Immature natural killer cell (primary cell): Measurements from ENCODE around the gene PAX7. TPM values are rescaled to one million over a fixed set of nuclear protein-coding genes. Genes with fewer than 3 reads are reported as not detected.

Source experiments
- DNase-seq, 3 donors: peaks; one replicate each; pipeline ENCODE4 v3.0.0; 2022; ENCODE audit warnings: mixed read lengths in 1 of 3
- H3K27ac Mint-ChIP-seq, 6 donors: one replicate each; pipeline ENCODE4 v1.8.0; 2020; ENCODE audit warnings: mixed read lengths in 6 of 6, mild to moderate bottlenecking in 5 of 6, inconsistent platforms in 4 of 6, moderate library complexity in 3 of 6
- H3K27me3 Mint-ChIP-seq, 3 donors: one replicate each; pipeline ENCODE4 v1.8.0; 2020 to 2021; ENCODE audit warnings: low read depth in 3 of 3, mild to moderate bottlenecking in 3 of 3, mixed read lengths in 3 of 3, moderate library complexity in 3 of 3, inconsistent platforms in 1 of 3
- H3K36me3 Mint-ChIP-seq, 3 donors: one replicate each; pipeline ENCODE4 v1.8.0; 2020; ENCODE audit warnings: mixed read lengths in 3 of 3, inconsistent platforms in 2 of 3, mild to moderate bottlenecking in 2 of 3
- H3K4me1 Mint-ChIP-seq, 2 donors: one replicate each; pipeline ENCODE4 v1.8.0; 2020; ENCODE audit warnings: inconsistent platforms in 2 of 2, mild to moderate bottlenecking in 2 of 2, mixed read lengths in 2 of 2, moderate library complexity in 1 of 2
- H3K4me3 Mint-ChIP-seq, 5 donors: one replicate each; pipeline ENCODE4 v1.8.0; 2020; ENCODE audit warnings: mild to moderate bottlenecking in 5 of 5, mixed read lengths in 5 of 5, inconsistent platforms in 3 of 5, moderate library complexity in 3 of 5
- H3K9me3 Mint-ChIP-seq, 6 donors: one replicate each; pipeline ENCODE4 v1.8.0; 2020; ENCODE audit warnings: mild to moderate bottlenecking in 6 of 6, mixed read lengths in 6 of 6, inconsistent platforms in 4 of 6, moderate library complexity in 3 of 6
- polyA plus RNA-seq, 3 donors: library from polyadenylated mRNA; unstranded; fragments of 300-500 nt; fragmentation: Illumina TruSeq; gene quantifications; one replicate each; pipeline ENCODE4 v1.2.3, GENCODE V29; 2021

PAX7 gene
- polyA plus RNA-seq, 3 donors from 2014 or later: not detected

DNA sequence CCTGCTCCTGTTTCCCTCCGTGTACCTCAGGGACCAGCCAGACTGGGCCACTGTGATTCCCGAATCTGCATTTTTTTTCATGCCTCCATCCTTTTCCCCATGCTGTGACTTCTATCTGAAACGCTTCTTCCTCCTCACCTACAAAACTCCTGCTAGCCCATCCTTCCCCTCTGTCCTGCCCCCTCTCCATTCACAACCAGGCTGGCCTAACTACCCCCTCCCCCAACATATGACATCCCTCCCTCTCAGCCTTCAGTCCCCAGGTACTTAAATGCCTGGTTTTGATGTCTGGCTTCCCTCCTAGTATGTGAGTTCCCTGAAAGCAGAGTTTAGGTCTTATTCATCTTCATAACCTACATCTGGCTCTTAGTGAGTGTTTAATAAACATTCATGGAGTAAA is 146.1 kb downstream of the PAX7 start:
- no peak overlapping the region for H3K4me3 Mint-ChIP-seq

DNA sequence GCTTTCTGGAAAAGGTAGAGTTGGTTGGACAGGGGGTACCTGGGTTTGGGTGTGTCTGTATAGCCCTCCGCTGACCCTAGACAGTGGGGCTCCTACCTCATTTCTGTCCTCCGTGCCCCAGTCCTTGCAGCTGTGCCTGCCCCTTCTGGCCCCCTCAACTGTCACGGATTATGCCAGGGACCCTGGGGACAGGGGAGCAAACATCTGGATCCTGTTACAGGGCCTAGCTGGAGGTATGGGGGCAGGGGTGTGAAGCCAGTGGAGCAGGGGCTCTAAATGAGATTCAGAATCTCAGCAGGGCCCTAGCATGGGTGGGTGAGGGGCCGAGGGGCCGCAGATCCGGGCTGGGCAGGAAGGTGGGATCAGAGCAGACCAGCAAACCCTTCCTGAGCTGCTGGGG is 147.8 kb downstream of the PAX7 start:
- DNase-seq: no peak
- no peaks in the 10 kb centered on the region for H3K36me3 Mint-ChIP-seq
- no peak overlapping the region for H3K27ac Mint-ChIP-seq
- H3K9me3 Mint-ChIP-seq: no peaks in the 10 kb centered on the region
- H3K4me1 Mint-ChIP-seq: no peaks in the 10 kb centered on the region
- H3K27me3 Mint-ChIP-seq: peaks cover 1 to 6% (median 3%) of the 10 kb centered on the region in 3 donors
- H3K4me3 Mint-ChIP-seq: no peak overlapping the region

More for the DNA sequence above, 146.1 kb downstream of the PAX7 start:
- Mint-ChIP-seq H3K36me3 (no peaks in the 10 kb centered on the region), H3K27me3 (peaks cover 0 to 6% (median 1%) of the 10 kb centered on the region in 3 donors), H3K9me3 (no peaks in the 10 kb centered on the region), H3K4me1 (no peaks in the 10 kb centered on the region), H3K27ac (no peak overlapping the region)
- no peak for DNase-seq

DNA sequence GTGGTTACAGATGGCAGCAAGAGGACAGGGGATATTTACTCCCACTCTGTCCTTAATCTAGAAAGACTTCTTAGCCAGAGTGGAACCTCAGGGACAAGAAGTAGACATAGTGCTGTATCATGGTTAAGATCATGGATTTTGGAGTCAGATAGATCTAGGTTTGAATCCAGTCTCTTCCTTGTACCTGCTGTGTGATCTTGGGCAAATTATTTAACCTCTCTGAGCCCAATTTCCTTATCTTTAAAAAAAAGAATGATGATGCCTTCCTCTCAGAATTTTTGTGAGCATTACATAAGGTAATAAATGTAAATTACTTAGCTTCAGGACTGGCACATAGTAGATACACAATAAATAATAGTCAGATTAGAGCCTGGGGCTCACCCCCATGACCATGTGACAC is 150.4 kb downstream of the PAX7 start:
- H3K27ac Mint-ChIP-seq: no peak overlapping the region
- no peaks in the 10 kb centered on the region for H3K36me3 Mint-ChIP-seq
- H3K27me3 Mint-ChIP-seq: peaks cover 1 to 6% (median 3%) of the 10 kb centered on the region in 3 donors
- H3K4me1 Mint-ChIP-seq: no peaks in the 10 kb centered on the region
- H3K9me3 Mint-ChIP-seq: no peaks in the 10 kb centered on the region
- no peak overlapping the region for H3K4me3 Mint-ChIP-seq
- no peak for DNase-seq

- no peak for DNase-seq
- Mint-ChIP-seq H3K4me3 (no peak overlapping the region), H3K27ac (no peak overlapping the region)
Observed at GRCh38 chr1:18783705-18784481, 153.2 kb downstream of the PAX7 start.

DNA sequence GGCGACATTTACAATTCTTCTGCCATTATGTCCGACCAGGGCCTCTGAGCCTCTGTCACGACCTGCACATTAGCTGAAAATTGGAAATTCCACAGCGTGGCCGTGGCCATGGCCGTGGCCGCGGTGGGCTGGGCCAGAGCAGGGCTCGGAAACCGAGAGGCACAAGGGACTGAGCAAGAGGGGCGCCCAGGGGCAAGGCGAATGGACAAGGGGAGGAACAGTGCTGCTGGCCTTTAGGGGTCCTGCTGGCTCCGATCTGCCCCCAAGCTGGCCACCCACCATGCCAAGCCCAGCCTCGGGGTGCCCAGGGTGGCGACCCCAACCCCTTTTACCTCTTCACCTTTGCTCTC is 153.8 kb downstream of the PAX7 start:
- Mint-ChIP-seq H3K36me3 (no peaks in the 10 kb centered on the region), H3K4me3 (no peak overlapping the region), H3K4me1 (no peaks in the 10 kb centered on the region), H3K27me3 (peaks cover 0 to 4% (median 3%) of the 10 kb centered on the region in 3 donors), H3K9me3 (no peaks in the 10 kb centered on the region), H3K27ac (no peak overlapping the region)
- DNase-seq: no peak

More at GRCh38 chr1:18783705-18784481, 153.2 kb downstream of the PAX7 start:
- no peaks in the 10 kb centered on the region for H3K4me1 Mint-ChIP-seq
- no peaks in the 10 kb centered on the region for H3K36me3 Mint-ChIP-seq
- peaks cover 0 to 4% (median 3%) of the 10 kb centered on the region in 3 donors for H3K27me3 Mint-ChIP-seq
- H3K9me3 Mint-ChIP-seq: no peaks in the 10 kb centered on the region

GRCh38 chr1:18786149-18786548 is 155.5 kb downstream of the PAX7 start:
- DNase-seq: no peak
- Mint-ChIP-seq H3K4me3 (no peak overlapping the region), H3K4me1 (no peaks in the 10 kb centered on the region), H3K27me3 (peaks cover 2 to 6% (median 5%) of the 10 kb centered on the region in 3 donors), H3K36me3 (no peaks in the 10 kb centered on the region), H3K27ac (no peak overlapping the region), H3K9me3 (no peaks in the 10 kb centered on the region)

- Mint-ChIP-seq H3K4me1 (no peaks in the 10 kb centered on the region), H3K27ac (no peak overlapping the region), H3K36me3 (no peaks in the 10 kb centered on the region), H3K4me3 (no peak overlapping the region), H3K9me3 (no peaks in the 10 kb centered on the region), H3K27me3 (peaks cover 2 to 6% (median 4%) of the 10 kb centered on the region in 3 donors)
- no peak for DNase-seq
Observed at GRCh38 chr1:18787825-18788385, 157.3 kb downstream of the PAX7 start.

- Mint-ChIP-seq H3K4me1 (no peaks in the 10 kb centered on the region), H3K4me3 (no peak overlapping the region), H3K9me3 (no peaks in the 10 kb centered on the region), H3K27ac (no peak overlapping the region), H3K36me3 (no peaks in the 10 kb centered on the region), H3K27me3 (peaks cover 5 to 8% (median 6%) of the 10 kb centered on the region in 3 donors)
- DNase-seq: no peak
Observed at GRCh38 chr1:18789246-18789645, 158.6 kb downstream of the PAX7 start.

- no peak overlapping the region for H3K4me3 Mint-ChIP-seq
- H3K27me3 Mint-ChIP-seq: peaks cover 6 to 9% (median 8%) of the 10 kb centered on the region in 3 donors
- no peaks in the 10 kb centered on the region for H3K9me3 Mint-ChIP-seq
- H3K36me3 Mint-ChIP-seq: peaks cover 0 to 4% (median 0%) of the 10 kb centered on the region in 3 donors
- no peaks in the 10 kb centered on the region for H3K4me1 Mint-ChIP-seq
- no peak overlapping the region for H3K27ac Mint-ChIP-seq
- no peak for DNase-seq
Observed at GRCh38 chr1:18792747-18793146, 162.1 kb downstream of the PAX7 start.

GRCh38 chr1:18793164-18793563 is 162.5 kb downstream of the PAX7 start:
- peaks cover 0 to 4% (median 0%) of the 10 kb centered on the region in 3 donors for H3K36me3 Mint-ChIP-seq
- peaks cover 6 to 9% (median 8%) of the 10 kb centered on the region in 3 donors for H3K27me3 Mint-ChIP-seq
- no peak for DNase-seq
- no peak overlapping the region for H3K27ac Mint-ChIP-seq
- no peaks in the 10 kb centered on the region for H3K4me1 Mint-ChIP-seq
- no peak overlapping the region for H3K4me3 Mint-ChIP-seq
- H3K9me3 Mint-ChIP-seq: no peaks in the 10 kb centered on the region

GRCh38 chr1:18794051-18794450 is 163.4 kb downstream of the PAX7 start:
- no peak overlapping the region for H3K4me3 Mint-ChIP-seq
- peaks cover 6 to 9% (median 8%) of the 10 kb centered on the region in 3 donors for H3K27me3 Mint-ChIP-seq
- no peak for DNase-seq
- H3K9me3 Mint-ChIP-seq: no peaks in the 10 kb centered on the region
- peaks cover 0 to 4% (median 0%) of the 10 kb centered on the region in 3 donors for H3K36me3 Mint-ChIP-seq
- H3K27ac Mint-ChIP-seq: no peak overlapping the region
- H3K4me1 Mint-ChIP-seq: no peaks in the 10 kb centered on the region

GRCh38 chr1:18794561-18794960 is 163.9 kb downstream of the PAX7 start:
- Mint-ChIP-seq H3K4me3 (no peak overlapping the region), H3K27ac (no peak overlapping the region), H3K9me3 (no peaks in the 10 kb centered on the region), H3K27me3 (peaks cover 6 to 9% (median 8%) of the 10 kb centered on the region in 3 donors), H3K4me1 (no peaks in the 10 kb centered on the region), H3K36me3 (peaks cover 0 to 4% (median 0%) of the 10 kb centered on the region in 3 donors)
- DNase-seq: no peak

- no peak for DNase-seq
- Mint-ChIP-seq H3K9me3 (no peaks in the 10 kb centered on the region), H3K4me3 (no peak overlapping the region), H3K27ac (no peak overlapping the region), H3K4me1 (no peaks in the 10 kb centered on the region), H3K27me3 (peaks cover 6 to 9% (median 8%) of the 10 kb centered on the region in 3 donors), H3K36me3 (peaks cover 0 to 4% (median 0%) of the 10 kb centered on the region in 3 donors)
Observed at GRCh38 chr1:18795002-18795689, 164.5 kb downstream of the PAX7 start.

DNA sequence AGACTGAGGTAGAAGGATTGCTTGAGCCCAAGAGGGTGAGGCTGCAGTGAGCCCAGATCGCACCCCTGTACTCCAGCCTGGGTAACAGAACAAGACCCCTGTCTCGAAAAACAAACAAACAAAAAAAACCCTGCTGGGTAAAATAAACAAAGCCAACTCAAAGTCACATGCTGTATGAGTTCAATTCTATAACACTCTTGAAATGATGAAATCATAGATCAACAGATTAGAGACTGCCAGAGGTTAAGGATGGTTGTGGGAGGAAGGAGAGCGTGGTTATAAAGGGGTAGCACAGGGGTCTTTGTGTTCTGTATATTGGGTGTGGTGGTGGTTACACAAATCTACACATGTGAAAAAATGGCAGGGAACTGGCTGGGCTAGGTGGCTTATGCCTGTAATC is 166.3 kb downstream of the PAX7 start:
- no peak overlapping the region for H3K27ac Mint-ChIP-seq
- no peaks in the 10 kb centered on the region for H3K4me1 Mint-ChIP-seq
- peaks cover 0 to 4% (median 0%) of the 10 kb centered on the region in 3 donors for H3K36me3 Mint-ChIP-seq
- H3K4me3 Mint-ChIP-seq: no peak overlapping the region
- no peak for DNase-seq
- H3K9me3 Mint-ChIP-seq: no peaks in the 10 kb centered on the region
- peaks cover 4 to 6% (median 6%) of the 10 kb centered on the region in 3 donors for H3K27me3 Mint-ChIP-seq
